Kidney glomerular epithelial cell (primary cell): ENCODE results near the gene ACAN.

Experiments
- DNase-seq: peaks from one replicate; lab custom pipeline; 2025; lab: John Stamatoyannopoulos, UW

ACAN gene

GRCh38 chr15:88843334-88843733, 40.1 kb downstream of the ACAN start:
- DNase-seq, result no peak

- no peak for DNase-seq
Measured at GRCh38 chr15:88844749-88845386, 41.6 kb downstream of the ACAN start.

GRCh38 chr15:88845616-88846015, 42.4 kb downstream of the ACAN start:
- no peak for DNase-seq

GRCh38 chr15:88847144-88847543, 43.9 kb downstream of the ACAN start:
- DNase-seq, result no peak

GRCh38 chr15:88848203-88848602, 45.0 kb downstream of the ACAN start:
- DNase-seq, result no peak

- DNase-seq, result no peak
Measured at GRCh38 chr15:88849376-88850072, 46.3 kb downstream of the ACAN start.

- no peak for DNase-seq
Measured at GRCh38 chr15:88852476-88852875, 49.2 kb downstream of the ACAN start.

- no peak for DNase-seq
Measured at GRCh38 chr15:88858934-88859333, 55.7 kb downstream of the ACAN start.

- DNase-seq, result no peak
Measured at GRCh38 chr15:88859550-88859949, 56.3 kb downstream of the ACAN start.

GRCh38 chr15:88860212-88860611, 57.0 kb downstream of the ACAN start:
- no peak for DNase-seq

GRCh38 chr15:88863412-88863811, 60.2 kb downstream of the ACAN start:
- no peak for DNase-seq

GRCh38 chr15:88864861-88865497, 61.7 kb downstream of the ACAN start:
- no peak for DNase-seq

- no peak for DNase-seq
Measured at GRCh38 chr15:88865498-88866099, 62.4 kb downstream of the ACAN start.

GRCh38 chr15:88866295-88866881, 63.2 kb downstream of the ACAN start:
- no peak for DNase-seq

GRCh38 chr15:88871313-88871712, 68.1 kb downstream of the ACAN start:
- no peak for DNase-seq

- DNase-seq, result no peak
Measured at GRCh38 chr15:88872106-88872505, 68.9 kb downstream of the ACAN start.

GRCh38 chr15:88872706-88873105, 69.5 kb downstream of the ACAN start:
- DNase-seq, result no peak

GRCh38 chr15:88873786-88874185, 70.5 kb downstream of the ACAN start:
- no peak for DNase-seq

GRCh38 chr15:88874275-88874674, 71.0 kb downstream of the ACAN start:
- DNase-seq, result no peak

GRCh38 chr15:88874684-88875083, 71.4 kb downstream of the ACAN start:
- DNase-seq, result no peak

GRCh38 chr15:88876573-88876972, 73.3 kb downstream of the ACAN start:
- no peak for DNase-seq

GRCh38 chr15:88877415-88877814, 74.2 kb downstream of the ACAN start:
- DNase-seq, result no peak

- no peak for DNase-seq
Measured at GRCh38 chr15:88877906-88878305, 74.7 kb downstream of the ACAN start.
